Astrocyte of the spinal cord (primary cell): Measurements from ENCODE around the gene SPINK6.

Experiments
- DNase-seq: peaks from one replicate; pipeline ENCODE4 v3.0.0; 2011; ENCODE audit warnings: low read depth, low spot score
- H3K4me3 ChIP-seq: 2 replicates; pipeline ENCODE4 v1.5.1; 2011; ENCODE audit warnings: low read depth, mild to moderate bottlenecking, low read length, moderate library complexity
- in situ Hi-C: cut with HindIII; loops from 2 replicates; pipeline ENCODE4 v1.10.0; 2017; ENCODE audit warnings: low sequenced_read_pairs
- TF ChIP-seq, protein P1 (sequence below): IDR thresholded peaks from 2 replicates; pipeline ENCODE4 v1.5.1; 2012; ENCODE audit warnings: low read depth, mild to moderate bottlenecking, low read length, inconsistent platforms

The SPINK6 gene

DNA sequence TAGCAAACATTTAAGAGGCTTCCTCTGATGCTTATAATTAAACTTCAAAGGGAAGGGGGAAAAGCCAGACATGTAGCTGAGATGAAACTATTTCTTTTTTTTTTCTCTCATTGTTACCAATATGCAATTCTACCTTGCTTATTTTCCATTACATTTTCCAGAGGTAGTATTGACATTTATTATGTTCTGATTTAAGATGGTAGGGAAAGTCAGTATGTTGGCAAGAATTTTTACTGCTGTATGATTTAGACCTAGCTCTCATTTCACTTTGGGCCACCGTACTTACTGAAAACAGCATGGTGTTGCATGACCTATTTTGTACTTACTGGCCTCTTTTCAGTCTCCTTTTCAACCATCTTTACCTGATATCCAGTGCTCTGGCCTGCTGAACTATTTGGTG, 9.6 kb upstream of the SPINK6 start:
- DNase-seq: no peak
- TF ChIP-seq, protein P1, sequence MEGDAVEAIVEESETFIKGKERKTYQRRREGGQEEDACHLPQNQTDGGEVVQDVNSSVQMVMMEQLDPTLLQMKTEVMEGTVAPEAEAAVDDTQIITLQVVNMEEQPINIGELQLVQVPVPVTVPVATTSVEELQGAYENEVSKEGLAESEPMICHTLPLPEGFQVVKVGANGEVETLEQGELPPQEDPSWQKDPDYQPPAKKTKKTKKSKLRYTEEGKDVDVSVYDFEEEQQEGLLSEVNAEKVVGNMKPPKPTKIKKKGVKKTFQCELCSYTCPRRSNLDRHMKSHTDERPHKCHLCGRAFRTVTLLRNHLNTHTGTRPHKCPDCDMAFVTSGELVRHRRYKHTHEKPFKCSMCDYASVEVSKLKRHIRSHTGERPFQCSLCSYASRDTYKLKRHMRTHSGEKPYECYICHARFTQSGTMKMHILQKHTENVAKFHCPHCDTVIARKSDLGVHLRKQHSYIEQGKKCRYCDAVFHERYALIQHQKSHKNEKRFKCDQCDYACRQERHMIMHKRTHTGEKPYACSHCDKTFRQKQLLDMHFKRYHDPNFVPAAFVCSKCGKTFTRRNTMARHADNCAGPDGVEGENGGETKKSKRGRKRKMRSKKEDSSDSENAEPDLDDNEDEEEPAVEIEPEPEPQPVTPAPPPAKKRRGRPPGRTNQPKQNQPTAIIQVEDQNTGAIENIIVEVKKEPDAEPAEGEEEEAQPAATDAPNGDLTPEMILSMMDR: no peak
- H3K4me3 ChIP-seq: no peak overlapping the region
- in situ Hi-C loops: no loop called here

DNA sequence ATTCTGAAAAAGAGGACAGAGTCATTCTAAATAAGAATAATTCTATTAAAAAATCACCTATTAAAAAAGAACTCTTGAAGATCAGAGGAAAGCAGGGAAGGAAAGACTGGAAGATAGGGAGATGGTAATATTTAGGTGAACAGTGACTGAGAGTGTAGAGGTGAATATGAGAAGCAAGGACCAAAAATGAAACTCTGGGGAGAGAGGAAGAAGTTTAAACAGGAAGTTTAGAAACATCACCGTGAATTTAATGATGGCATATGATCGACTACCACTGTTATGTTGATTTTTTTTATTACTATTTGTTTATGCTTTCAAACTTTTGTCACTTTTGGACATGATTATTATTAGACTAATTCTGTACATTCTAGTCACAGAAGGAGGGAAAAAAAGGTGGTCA, 1.7 kb upstream of the SPINK6 start:
- no peak overlapping the region for H3K4me3 ChIP-seq
- in situ Hi-C loops: no loop called here
- DNase-seq: no peak
- TF ChIP-seq, protein P1: no peak

DNA sequence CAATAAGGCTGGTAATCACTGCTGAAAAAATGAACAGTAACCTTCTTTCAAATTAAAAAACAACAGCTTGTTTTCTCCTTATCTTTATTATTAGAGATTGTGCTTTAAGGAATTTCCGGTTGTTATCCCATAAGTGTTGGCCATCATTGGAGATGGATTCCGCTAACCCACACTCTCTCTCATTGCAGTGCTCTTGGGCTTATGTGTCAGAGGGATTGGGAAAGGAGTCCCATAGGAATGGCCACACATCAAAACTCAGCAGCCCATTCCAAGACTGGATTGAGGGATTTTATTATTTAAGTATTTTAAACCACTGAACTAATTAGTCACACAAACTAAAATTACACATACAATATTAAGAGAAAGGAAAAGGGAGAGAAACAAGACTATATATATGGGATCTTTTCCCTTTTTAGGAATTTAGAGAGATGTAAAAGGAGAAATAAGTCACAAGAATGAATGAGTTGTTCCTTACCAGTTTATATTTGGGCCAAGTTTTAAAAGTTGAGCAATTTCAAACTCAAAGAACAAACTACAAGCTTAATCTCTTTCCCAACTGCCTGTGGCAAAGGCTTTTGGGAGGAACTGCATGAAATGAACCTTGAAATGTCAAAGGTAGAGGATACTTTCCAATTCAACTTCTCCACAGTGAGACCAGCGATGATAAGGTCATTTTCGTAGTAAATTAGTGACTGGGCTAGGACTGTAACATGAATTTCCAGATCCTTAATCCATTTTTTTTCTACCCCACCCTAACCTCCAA, 2.4 kb downstream of the SPINK6 start:
- TF ChIP-seq, protein P1: no peak
- H3K4me3 ChIP-seq: no peak overlapping the region
- DNase-seq: no peak
- in situ Hi-C loops: no loop called here

DNA sequence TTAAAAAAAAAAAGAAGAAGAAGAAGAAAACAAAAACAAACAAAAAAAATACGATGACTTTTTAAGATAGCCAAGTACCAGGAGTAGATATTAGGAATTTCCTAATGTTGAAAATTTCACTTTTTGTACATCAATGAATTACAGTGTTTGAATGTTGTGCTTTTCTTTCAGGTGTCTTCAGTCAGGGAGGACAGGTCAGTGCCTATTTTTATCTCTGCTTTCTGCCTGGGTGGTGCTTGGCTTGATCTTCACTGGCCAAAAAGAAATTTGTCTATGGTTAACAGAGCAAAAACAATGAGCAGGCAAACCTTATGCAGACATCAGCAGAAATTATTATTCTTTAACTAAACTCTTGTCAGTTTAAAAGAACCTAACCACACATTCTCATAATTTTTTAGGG, 3.0 kb downstream of the SPINK6 start:
- TF ChIP-seq, protein P1: no peak
- in situ Hi-C loops: no loop called here
- H3K4me3 ChIP-seq: no peak overlapping the region
- no peak for DNase-seq

DNA sequence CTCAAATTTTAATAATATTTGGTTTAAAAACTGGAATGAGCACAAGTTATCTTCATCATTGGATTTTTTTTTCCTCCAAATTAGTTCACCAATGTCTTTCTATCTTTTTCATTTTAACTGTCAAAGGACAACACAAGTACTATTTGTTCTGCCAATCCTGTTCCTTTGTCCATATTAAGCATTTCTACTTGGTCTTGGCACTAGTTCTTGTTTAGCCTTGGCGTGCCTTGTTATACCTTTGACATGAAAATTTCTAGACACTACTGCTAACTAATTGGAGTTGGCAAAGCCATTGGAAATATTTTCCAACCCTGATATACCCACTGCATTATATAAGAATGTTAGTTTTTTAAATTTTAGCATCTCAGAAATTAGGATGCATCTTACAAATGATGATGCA, 3.8 kb downstream of the SPINK6 start:
- no peak for DNase-seq
- in situ Hi-C loops: no loop called here
- TF ChIP-seq, protein P1: no peak
- no peak overlapping the region for H3K4me3 ChIP-seq

DNA sequence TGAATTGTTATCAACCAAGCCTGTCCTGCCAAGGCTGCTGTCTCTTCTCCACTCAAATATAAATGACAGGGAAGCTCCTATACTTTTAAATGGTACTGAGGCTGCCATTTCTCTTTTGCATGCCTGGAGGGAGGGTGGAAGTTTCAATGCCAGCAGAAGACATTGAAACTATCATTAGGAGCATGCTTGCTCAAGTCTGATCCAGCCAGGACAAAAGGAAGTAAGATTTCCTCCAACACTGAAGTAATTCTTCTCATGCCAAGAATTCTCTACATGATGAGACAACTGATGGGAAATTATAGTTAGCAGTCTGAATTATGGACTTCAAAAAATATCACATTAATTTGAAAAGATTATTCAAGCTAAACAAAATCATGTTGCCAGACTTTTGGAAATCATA, 5.4 kb downstream of the SPINK6 start:
- in situ Hi-C loops: no loop called here
- TF ChIP-seq, protein P1: no peak
- no peak overlapping the region for H3K4me3 ChIP-seq
- no peak for DNase-seq
